NCI-H510A treated with DMSO at 0.1 percent for 48 hours (cell line): ENCODE results near the gene CYP27B1.

Experiments used
- DNase-seq: peaks from one replicate; lab custom pipeline; 2025; lab: John Stamatoyannopoulos, UW

CYP27B1 gene

DNA sequence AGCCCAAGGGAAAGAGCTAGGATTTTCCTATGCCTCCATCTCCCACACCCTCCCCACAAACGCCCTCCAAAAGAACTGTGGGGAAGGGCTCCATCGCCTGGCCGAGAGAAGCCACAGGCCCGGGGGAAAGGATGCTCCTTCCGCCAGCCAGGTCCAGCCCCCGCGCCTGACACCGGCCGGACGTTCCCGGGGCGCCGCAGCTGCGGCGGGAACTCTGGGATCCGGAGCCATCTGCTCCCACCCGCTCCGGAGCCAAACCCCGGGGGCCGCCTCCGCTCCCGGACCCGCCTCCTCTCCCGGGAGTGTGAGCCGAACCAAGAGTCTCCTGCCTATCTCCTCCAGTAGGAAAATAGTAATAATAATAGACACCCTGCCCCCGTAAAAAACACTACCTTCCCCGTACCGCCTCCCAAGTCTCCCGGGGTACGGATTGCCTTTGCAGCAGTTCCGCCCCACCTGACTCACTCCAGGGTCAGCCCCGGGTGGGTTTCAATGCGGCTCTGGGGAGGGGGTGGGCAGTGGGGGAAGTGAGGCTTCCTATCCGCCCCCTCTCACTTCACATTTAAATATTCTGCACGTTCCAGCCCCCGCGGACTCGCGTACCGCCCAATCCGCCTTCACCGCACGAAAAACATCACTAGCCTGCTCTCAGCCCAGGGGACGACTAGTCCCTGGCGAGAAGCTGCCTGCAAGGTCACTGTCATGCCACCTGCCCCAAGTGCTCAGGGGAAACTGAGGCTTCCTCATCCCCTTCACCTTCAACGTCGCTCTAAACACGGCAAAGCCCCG, 30.7 kb downstream of the CYP27B1 start:
- peak; percentile 66 for DNase-seq

DNA sequence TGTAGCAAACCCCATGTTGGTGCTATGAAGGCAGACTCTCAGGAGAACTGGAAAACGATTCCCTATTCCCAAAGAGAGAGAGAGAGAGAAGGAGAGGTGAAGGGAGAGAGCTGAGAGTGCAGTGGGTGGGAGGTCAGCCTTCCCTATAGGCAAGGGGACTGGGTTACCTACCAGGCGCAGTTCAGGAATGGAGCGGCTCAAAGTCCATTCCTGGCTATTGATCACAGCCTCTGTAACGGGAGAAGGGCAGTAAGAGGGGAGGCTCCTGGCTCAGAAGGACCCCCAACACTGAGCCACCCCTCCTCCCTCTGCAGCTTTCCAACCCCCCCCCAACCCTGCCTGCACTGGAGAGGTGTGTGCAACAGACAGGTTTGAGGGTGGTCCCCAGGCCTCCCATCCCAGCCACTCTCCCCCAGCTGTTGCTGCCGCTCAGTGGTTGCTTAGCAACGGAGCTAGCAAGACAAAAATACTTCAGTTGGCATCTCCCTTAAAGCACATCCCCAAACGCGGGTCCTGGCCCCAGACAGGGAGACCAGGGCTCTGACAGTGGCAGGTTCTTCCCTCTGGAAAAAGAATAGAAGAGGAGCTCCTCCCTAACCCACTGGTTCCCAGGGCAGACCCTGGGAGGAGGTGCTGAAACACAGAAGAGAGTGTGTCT, 31.6 kb downstream of the CYP27B1 start:
- DNase-seq, result no peak

DNA sequence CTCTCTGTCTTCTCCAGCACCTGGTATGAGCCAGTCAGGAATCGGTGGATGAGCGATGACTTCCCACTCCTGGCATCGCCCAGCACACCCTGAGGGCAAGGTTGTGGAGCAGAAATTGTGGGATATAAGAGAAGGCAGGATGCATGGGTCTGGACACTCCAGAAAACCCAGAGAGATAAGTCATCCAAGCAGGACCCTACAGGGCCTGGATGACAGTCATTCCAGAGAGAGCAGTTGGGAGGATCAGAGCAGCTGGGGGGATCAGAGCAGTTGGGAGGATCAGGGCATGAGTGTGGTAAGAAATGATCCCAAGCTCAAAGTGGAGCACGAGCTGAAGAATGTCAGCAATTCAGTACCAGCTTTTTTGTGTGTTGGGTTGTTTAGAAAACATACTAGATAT, 32.3 kb downstream of the CYP27B1 start:
- no peak for DNase-seq

- no peak for DNase-seq
Measured at GRCh38 chr12:57733928-57734327, 33.0 kb downstream of the CYP27B1 start.

DNA sequence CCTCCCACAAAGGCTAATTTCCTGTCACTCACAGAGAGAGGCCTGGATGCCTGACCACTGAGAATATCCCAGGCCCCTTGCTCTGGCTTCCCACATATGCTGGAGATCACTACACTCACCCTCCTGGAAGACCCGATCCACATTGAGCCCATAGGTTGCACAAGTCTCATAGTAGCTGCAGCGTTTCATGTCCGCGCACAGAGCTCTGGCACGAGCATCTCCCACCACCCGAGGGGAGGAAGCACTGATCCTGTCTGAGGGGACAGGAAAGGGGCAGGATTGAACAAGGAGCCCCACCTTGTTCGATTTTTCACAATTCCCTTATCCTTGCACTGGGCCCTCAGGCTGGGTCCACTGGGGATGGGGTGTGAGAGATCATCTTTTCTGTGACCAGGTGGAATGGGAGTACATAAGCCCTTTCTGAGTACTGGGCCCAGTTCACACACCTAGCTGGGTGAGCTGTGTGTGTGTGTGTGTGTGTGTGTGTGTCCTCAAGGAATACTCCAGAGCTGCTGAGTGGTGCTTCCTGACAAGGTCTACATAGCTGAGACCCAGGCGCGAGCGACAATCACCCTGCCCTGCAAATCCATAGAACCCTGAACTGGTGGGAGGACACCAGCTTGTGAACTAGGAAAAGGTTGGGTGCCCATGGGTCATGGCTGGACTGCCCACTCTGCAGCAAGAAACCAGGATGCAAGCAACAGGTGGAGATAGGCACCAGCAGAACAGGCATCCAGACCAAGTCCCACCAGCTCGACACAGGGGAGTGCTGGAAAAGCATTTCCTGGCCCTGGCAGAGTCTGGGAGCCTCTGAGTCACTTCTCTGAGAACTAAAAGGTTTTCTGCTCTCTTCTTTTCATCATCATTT, 33.9 kb downstream of the CYP27B1 start:
- no peak for DNase-seq

- no peak for DNase-seq
Measured at GRCh38 chr12:57732270-57732669, 34.6 kb downstream of the CYP27B1 start.

- DNase-seq, result no peak
Measured at GRCh38 chr12:57731411-57732080, 35.3 kb downstream of the CYP27B1 start.

- no peak for DNase-seq
Measured at GRCh38 chr12:57730336-57731067, 36.4 kb downstream of the CYP27B1 start.

DNA sequence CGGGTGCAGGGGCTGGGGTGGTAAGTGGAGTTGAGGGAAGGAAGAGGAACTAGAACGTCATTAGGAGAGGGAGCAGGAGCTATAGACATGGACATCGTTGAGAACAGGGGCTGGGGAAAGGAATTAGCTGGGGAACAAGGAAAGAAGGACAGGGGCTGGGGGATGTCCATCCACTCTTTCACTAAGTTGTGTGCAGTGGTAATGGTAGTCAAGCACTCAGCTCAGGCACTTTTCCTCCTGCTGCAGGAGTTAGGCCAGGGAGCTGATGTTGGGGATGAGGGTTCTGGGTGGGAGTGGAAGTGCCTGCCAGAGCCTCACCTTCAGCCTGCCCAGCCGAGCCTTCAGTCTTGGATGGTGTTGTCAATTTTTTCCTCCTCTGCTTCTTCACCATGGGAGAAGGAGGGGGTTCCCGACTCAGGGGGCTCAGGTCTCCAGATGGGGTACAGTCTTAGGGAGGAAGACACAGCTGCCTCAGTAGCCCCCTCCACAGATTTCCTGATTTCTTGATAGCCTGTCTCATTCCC, 37.5 kb downstream of the CYP27B1 start:
- DNase-seq, result no peak

GRCh38 chr12:57727758-57728395, 39.0 kb downstream of the CYP27B1 start:
- no peak for DNase-seq

DNA sequence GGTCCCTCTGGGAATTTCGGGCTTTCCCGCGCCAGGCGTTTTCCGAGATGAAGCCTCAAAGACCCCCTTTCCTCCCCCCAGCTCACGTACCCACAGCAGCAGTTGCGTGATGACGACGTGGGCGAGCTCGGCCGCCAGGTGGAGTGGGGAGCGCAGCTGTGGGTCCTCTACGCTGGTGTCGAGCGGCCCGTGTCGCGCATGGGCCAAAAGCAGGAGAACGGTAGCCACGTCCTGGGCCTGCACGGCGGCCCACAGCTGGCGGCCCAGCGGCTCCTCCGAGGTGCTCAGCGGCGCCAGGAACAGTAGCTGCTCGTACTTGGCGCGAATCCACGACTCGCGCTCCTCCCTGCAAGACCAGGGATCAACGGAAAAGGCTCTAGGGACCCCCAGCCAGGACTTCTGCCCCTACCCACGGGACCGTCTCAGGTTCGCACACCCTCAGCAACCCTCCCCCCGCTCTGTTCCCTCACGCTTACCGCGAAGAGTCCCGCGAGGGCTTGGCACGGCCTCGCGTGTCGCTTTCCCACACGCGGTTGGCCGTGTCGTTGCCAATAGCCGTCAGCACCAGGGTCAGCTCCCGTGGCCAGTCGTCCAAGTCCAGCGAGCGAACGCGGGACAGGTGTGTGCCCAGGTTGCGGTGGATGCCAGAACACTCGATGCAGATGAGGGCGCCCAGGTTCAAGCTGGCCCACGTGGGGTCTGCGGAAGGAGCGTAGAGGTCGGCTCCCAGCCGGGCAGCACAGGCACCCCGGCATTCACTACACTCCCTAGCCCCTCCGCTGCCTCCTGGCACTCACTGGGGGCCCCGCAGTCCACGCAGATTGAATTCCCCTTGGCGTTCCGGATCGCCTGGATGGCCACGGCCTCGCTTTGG, 39.8 kb downstream of the CYP27B1 start:
- DNase-seq, result no peak

DNA sequence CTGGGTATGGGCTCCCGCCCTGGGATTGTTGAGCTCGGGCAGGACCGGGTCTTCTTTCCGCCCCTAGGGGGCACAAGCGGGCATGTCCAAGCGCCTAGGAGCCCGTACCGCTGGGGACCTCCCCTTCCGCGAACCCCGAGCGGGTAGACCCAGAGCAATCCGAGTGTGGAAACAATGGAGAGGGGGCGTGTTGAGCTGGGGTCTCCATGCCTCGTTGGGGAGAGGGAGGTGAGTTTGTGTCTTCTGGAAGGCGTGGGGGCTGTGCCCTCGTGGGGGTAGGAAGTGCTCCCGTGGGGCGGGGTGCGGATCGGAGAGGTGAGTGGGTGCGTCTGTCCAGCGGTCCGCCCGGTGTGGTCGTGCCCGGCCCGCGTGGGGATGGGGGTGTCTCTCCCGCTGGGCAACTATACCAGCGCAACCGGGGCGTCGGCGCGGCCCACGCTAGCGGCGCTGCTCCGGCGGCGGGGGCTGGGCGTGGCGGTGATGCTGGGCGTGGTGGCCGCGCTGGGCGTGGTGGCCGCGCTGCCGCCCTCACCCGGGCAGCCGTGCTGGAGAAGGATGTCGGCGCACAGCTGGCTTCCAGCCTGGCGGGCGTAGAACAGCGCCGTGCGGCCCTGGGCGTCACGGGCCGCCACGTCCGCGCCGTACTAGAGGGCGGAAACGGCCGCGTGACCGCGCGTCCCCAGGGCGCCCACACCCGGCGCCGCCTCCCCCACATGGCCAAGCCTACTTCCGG, 40.6 kb downstream of the CYP27B1 start:
- DNase-seq, result peak; percentile 91

- DNase-seq, result no peak
Measured at GRCh38 chr12:57725851-57726150, 41.1 kb downstream of the CYP27B1 start.

- DNase-seq, result no peak
Measured at GRCh38 chr12:57724936-57725740, 41.7 kb downstream of the CYP27B1 start.

GRCh38 chr12:57724003-57724935, 42.6 kb downstream of the CYP27B1 start:
- DNase-seq, result no peak

DNA sequence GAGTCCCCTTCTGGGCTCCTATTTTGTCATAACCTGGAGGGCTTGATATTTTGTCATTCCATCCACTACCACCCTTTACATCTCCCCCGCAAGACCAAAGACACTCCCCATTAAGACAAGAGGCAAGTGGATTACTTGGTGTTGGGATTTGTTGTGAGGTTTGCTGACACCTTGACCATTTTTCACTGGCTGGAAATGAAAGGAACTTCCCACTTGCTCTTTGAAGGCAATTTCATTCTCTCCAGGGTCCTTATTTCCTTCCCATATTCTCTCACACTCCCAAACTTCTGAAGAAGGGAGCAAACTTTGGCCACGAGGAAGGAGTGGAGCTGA, 43.3 kb downstream of the CYP27B1 start:
- DNase-seq, result no peak
